ENCODE data around the gene BCO2.
"Not testable (repeated sequence)": the region's sequence is repeated elsewhere in the genome, so short reads cannot be mapped to it uniquely, and the experiment has no call there.

The BCO2 gene

GRCh38 chr11:112165049-112165448, 10.3 kb upstream of the BCO2 start:
- DNase-seq (ENCODE audit: low read depth in 2 of 3, low spot score in 1 of 3), result no peak

GRCh38 chr11:112166562-112166961, 8.8 kb upstream of the BCO2 start:
- no peak for DNase-seq (ENCODE audit: low read depth in 2 of 3, low spot score in 1 of 3)

- no peak for DNase-seq (ENCODE audit: low read depth in 2 of 3, low spot score in 1 of 3)
These were observed 8.2 kb upstream of the BCO2 start, which contains the start of gene TEX12 for GRCh38 chr11:112167145-112167544. Gene TEX12 (plus strand): TSS chr11:112167372. CDS start chr11:112169269, 1,897 bp downstream.

GRCh38 chr11:112172362-112172994, 2.8 kb upstream of the BCO2 start:
- no peak for DNase-seq (ENCODE audit: low read depth in 2 of 3, low spot score in 1 of 3)

- DNase-seq (ENCODE audit: low read depth in 2 of 3, low spot score in 1 of 3), result no peak
These were observed 2.2 kb upstream of the BCO2 start for GRCh38 chr11:112173152-112173551.

- no peak for DNase-seq (ENCODE audit: low read depth in 2 of 3, low spot score in 1 of 3)
These were observed 264 bp downstream of the BCO2 start for GRCh38 chr11:112175599-112175952.

- no peak for DNase-seq (ENCODE audit: low read depth in 2 of 3, low spot score in 1 of 3)
These were observed 765 bp downstream of the BCO2 start for GRCh38 chr11:112176077-112176476.

- DNase-seq (ENCODE audit: low read depth in 2 of 3, low spot score in 1 of 3), result no peak
These were observed 2.3 kb downstream of the BCO2 start for GRCh38 chr11:112177589-112177988.

- DNase-seq (ENCODE audit: low read depth in 2 of 3, low spot score in 1 of 3), result no peak
These were observed 3.1 kb downstream of the BCO2 start for GRCh38 chr11:112178428-112178827.

GRCh38 chr11:112178936-112179335, 3.6 kb downstream of the BCO2 start:
- DNase-seq (ENCODE audit: low read depth in 2 of 3, low spot score in 1 of 3), result no peak

- DNase-seq (ENCODE audit: low read depth in 2 of 3, low spot score in 1 of 3), result no peak
These were observed 4.3 kb downstream of the BCO2 start for GRCh38 chr11:112179601-112180000.

GRCh38 chr11:112182867-112183266, 7.6 kb downstream of the BCO2 start:
- DNase-seq (ENCODE audit: low read depth in 2 of 3, low spot score in 1 of 3), result no peak

GRCh38 chr11:112185883-112186282, 10.6 kb downstream of the BCO2 start:
- DNase-seq (ENCODE audit: low read depth in 2 of 3, low spot score in 1 of 3), result no peak

- DNase-seq (ENCODE audit: low read depth in 2 of 3, low spot score in 1 of 3), result no peak
These were observed 11.0 kb downstream of the BCO2 start for GRCh38 chr11:112186304-112186703.

- DNase-seq (ENCODE audit: low read depth in 2 of 3, low spot score in 1 of 3), result not testable (repeated sequence)
These were observed 19.8 kb downstream of the BCO2 start for GRCh38 chr11:112195113-112195512.

GRCh38 chr11:112195951-112196351, 20.6 kb downstream of the BCO2 start:
- no peak for DNase-seq (ENCODE audit: low read depth in 2 of 3, low spot score in 1 of 3)

- DNase-seq (ENCODE audit: low read depth in 2 of 3, low spot score in 1 of 3), result no peak
These were observed 21.3 kb downstream of the BCO2 start for GRCh38 chr11:112196519-112197087.

GRCh38 chr11:112199101-112199500, 23.8 kb downstream of the BCO2 start:
- DNase-seq (ENCODE audit: low read depth in 2 of 3, low spot score in 1 of 3), result not testable (repeated sequence)

- DNase-seq (ENCODE audit: low read depth in 2 of 3, low spot score in 1 of 3), result no peak
These were observed 24.9 kb downstream of the BCO2 start for GRCh38 chr11:112200252-112200651.

- DNase-seq (ENCODE audit: low read depth in 2 of 3, low spot score in 1 of 3), result no peak
These were observed 30.8 kb downstream of the BCO2 start for GRCh38 chr11:112206071-112206470.

- DNase-seq (ENCODE audit: low read depth in 2 of 3, low spot score in 1 of 3), result no peak
These were observed 35.6 kb downstream of the BCO2 start for GRCh38 chr11:112210890-112211289.

- peak in 1 of 3 donors; percentile 24 for DNase-seq (ENCODE audit: low read depth in 2 of 3, low spot score in 1 of 3)
These were observed 36.2 kb downstream of the BCO2 start for GRCh38 chr11:112211536-112211935.

GRCh38 chr11:112212290-112212689, 37.0 kb downstream of the BCO2 start:
- DNase-seq (ENCODE audit: low read depth in 2 of 3, low spot score in 1 of 3), result no peak

Data from stimulated activated CD4-positive, alpha-beta T cell treated with anti-CD3 and anti-CD28 coated beads, Interleukin-12 subunit alpha, Interleukin-12 subunit beta, amount 100 ng/mL, for 48 hours (primary cell).